HCT116 (cell line): ENCODE measurements around the gene CRIP2.

Experiments used
- CEBPB ChIP-seq: IDR thresholded peaks from 2 replicates; pipeline ENCODE4 v1.6.1; 2012; ENCODE audit warnings: low read depth
- EZH2 ChIP-seq: fragments of 200-600 bp; sonication (generic); IDR thresholded peaks from 2 replicates; pipeline ENCODE4 v1.6.1; 2017; ENCODE audit warnings: antibody characterized with exemption, mixed run types
- POLR2A ChIP-seq: IDR thresholded peaks from 2 replicates; pipeline ENCODE4 v1.7.0; 2011; ENCODE audit warnings: borderline replicate concordance; ENCODE audit not compliant: insufficient read depth, insufficient read length; ENCODE audit errors: extremely low read depth
- POLR2AphosphoS5 ChIP-seq: IDR thresholded peaks from 2 replicates; pipeline ENCODE4 v1.6.1; 2011; ENCODE audit warnings: mild to moderate bottlenecking, low read depth, low read length, moderate library complexity
- TCF7L2 ChIP-seq: IDR thresholded peaks from 2 replicates; pipeline ENCODE4 v1.7.0; 2011; ENCODE audit warnings: borderline replicate concordance, inconsistent platforms; ENCODE audit not compliant: insufficient read depth, insufficient read length; ENCODE audit errors: extremely low read depth
- YY1 ChIP-seq: IDR thresholded peaks from 2 replicates; pipeline ENCODE4 v1.6.1; 2011; ENCODE audit warnings: low read length, low read depth, moderate library complexity, mild to moderate bottlenecking; ENCODE audit not compliant: insufficient replicate concordance; ENCODE audit errors: extremely low read depth
- ZFX ChIP-seq: fragments of 450-650 bp; IDR thresholded peaks from 2 replicates; pipeline ENCODE4 v1.6.1; 2017
- TF ChIP-seq, protein P1 (sequence below), 3 experiments: fragments of 200-600 bp in 1 of 3; sonication (generic) in 1 of 3; IDR thresholded peaks in 2 of 3; conservative IDR thresholded peaks in 1 of 3; 2 replicates each; pipeline ENCODE4 v1.5.1; 2012 to 2017; ENCODE audit warnings: low read depth in 2 of 3, low read length in 2 of 3, antibody characterized with exemption in 1 of 3, borderline replicate concordance in 1 of 3, control low read depth in 1 of 3, mild to moderate bottlenecking in 1 of 3, mixed read lengths in 1 of 3, mixed run types in 1 of 3, moderate library complexity in 1 of 3; ENCODE audit not compliant: insufficient read depth in 1 of 3
- TF ChIP-seq, protein P2 (sequence below): IDR thresholded peaks from 2 replicates; pipeline ENCODE4 v1.6.1; 2012; ENCODE audit warnings: low read depth
- TF ChIP-seq, protein P3 (sequence below): IDR thresholded peaks from 2 replicates; pipeline ENCODE4 v1.6.1; 2012
- TF ChIP-seq, protein P4 (sequence below): IDR thresholded peaks from 2 replicates; pipeline ENCODE4 v1.6.1; 2012

DNA sequence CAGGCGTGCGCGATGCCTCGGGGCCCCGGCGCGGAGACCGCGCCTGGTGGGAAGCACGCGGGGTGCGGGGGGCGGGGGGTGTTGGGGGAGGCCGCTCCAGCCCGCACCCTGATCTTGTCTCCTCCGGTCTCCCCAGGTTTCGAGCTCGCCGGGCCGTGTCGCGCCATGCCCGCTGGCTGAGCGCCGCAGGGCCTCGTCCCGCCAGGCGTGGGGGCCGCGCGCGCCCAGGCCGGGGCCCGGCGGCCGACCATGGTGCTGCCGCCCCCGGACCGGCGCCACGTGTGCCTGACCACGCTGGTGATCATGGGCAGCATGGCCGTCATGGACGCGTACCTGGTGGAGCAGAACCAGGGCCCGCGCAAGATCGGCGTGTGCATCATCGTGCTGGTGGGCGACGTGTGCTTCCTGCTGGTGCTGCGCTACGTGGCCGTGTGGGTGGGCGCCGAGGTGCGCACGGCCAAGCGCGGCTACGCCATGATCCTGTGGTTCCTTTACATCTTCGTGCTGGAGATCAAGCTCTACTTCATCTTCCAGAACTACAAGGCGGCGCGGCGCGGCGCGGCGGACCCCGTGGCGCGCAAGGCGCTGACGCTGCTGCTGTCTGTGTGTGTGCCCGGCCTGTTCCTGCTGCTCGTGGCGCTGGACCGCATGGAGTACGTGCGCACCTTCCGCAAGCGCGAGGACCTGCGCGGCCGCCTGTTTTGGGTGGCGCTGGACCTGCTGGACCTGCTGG is 54.1 kb downstream of the CRIP2 start:
- TF ChIP-seq, protein P1, sequence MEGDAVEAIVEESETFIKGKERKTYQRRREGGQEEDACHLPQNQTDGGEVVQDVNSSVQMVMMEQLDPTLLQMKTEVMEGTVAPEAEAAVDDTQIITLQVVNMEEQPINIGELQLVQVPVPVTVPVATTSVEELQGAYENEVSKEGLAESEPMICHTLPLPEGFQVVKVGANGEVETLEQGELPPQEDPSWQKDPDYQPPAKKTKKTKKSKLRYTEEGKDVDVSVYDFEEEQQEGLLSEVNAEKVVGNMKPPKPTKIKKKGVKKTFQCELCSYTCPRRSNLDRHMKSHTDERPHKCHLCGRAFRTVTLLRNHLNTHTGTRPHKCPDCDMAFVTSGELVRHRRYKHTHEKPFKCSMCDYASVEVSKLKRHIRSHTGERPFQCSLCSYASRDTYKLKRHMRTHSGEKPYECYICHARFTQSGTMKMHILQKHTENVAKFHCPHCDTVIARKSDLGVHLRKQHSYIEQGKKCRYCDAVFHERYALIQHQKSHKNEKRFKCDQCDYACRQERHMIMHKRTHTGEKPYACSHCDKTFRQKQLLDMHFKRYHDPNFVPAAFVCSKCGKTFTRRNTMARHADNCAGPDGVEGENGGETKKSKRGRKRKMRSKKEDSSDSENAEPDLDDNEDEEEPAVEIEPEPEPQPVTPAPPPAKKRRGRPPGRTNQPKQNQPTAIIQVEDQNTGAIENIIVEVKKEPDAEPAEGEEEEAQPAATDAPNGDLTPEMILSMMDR (IDR thresholded peaks at IDR 0.05 in 2 of 3, conservative IDR thresholded peaks at IDR 0.05 in 1 of 3; ENCODE audit: borderline replicate concordance in 1 of 3, insufficient read depth in 1 of 3, low read depth in 2 of 3, low read length in 2 of 3), result no peak
- TF ChIP-seq ZFX, result no peak
- no peak for TF ChIP-seq YY1
- no peak for TF ChIP-seq EZH2
- TF ChIP-seq CEBPB, result no peak
- TF ChIP-seq, protein P2, sequence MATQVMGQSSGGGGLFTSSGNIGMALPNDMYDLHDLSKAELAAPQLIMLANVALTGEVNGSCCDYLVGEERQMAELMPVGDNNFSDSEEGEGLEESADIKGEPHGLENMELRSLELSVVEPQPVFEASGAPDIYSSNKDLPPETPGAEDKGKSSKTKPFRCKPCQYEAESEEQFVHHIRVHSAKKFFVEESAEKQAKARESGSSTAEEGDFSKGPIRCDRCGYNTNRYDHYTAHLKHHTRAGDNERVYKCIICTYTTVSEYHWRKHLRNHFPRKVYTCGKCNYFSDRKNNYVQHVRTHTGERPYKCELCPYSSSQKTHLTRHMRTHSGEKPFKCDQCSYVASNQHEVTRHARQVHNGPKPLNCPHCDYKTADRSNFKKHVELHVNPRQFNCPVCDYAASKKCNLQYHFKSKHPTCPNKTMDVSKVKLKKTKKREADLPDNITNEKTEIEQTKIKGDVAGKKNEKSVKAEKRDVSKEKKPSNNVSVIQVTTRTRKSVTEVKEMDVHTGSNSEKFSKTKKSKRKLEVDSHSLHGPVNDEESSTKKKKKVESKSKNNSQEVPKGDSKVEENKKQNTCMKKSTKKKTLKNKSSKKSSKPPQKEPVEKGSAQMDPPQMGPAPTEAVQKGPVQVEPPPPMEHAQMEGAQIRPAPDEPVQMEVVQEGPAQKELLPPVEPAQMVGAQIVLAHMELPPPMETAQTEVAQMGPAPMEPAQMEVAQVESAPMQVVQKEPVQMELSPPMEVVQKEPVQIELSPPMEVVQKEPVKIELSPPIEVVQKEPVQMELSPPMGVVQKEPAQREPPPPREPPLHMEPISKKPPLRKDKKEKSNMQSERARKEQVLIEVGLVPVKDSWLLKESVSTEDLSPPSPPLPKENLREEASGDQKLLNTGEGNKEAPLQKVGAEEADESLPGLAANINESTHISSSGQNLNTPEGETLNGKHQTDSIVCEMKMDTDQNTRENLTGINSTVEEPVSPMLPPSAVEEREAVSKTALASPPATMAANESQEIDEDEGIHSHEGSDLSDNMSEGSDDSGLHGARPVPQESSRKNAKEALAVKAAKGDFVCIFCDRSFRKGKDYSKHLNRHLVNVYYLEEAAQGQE, result no peak
- no peak for TF ChIP-seq POLR2A
- TF ChIP-seq, protein P3, sequence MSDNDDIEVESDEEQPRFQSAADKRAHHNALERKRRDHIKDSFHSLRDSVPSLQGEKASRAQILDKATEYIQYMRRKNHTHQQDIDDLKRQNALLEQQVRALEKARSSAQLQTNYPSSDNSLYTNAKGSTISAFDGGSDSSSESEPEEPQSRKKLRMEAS, result no peak
- TF ChIP-seq POLR2AphosphoS5, result no peak
- TF ChIP-seq, protein P4, sequence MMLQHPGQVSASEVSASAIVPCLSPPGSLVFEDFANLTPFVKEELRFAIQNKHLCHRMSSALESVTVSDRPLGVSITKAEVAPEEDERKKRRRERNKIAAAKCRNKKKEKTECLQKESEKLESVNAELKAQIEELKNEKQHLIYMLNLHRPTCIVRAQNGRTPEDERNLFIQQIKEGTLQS, result no peak
- TF ChIP-seq TCF7L2, result no peak
